GM18499 (cell line): Measurements from ENCODE around the gene MMP28.

Experiments
- ATAC-seq: cut with Tn5 transposase; IDR thresholded peaks from one replicate; pipeline ENCODE4 v1.9.1; 2021; ENCODE audit warnings: moderate number of reproducible peaks; ENCODE audit not compliant: insufficient read depth, unreplicated experiment

MMP28 gene

DNA sequence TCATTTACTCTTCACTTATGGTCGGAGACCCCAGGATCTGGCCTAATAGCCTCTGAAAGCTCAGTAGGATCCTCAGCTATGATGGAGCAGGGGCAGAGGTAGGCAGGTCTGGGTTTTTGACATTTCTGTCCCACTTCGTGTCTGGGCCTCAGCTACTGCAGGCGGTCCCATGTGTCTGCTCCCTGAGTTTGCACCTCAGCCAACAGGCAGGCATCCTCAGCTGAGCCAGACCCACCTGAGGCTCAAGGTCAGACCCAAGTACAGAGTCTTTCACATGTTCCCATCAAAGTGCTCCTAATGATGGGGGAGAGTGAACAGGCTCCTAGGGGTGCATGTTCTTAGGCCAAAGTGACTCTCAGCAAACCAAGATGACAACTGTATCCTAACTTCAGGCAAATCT is 66.9 kb downstream of the MMP28 start:
- ATAC-seq, result no peak

DNA sequence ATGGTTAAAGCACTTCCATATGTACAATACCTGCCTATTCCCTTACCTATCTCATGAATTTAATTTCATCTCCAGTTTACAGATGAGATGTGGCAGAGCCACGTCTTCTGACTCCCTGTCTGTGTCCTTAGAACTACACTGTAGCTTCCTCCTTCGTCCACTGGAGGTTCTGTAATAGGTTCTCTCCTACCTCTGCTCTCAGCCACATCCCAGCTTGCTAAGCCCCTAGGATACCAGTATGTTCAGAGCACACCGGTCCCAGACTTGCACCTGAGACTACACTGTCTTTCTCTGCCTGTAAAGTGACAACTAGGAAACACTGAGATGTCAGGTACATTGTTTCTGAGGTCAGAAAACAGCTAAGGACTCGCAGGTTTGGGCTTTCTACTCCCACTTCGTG is 67.8 kb downstream of the MMP28 start:
- no peak for ATAC-seq

DNA sequence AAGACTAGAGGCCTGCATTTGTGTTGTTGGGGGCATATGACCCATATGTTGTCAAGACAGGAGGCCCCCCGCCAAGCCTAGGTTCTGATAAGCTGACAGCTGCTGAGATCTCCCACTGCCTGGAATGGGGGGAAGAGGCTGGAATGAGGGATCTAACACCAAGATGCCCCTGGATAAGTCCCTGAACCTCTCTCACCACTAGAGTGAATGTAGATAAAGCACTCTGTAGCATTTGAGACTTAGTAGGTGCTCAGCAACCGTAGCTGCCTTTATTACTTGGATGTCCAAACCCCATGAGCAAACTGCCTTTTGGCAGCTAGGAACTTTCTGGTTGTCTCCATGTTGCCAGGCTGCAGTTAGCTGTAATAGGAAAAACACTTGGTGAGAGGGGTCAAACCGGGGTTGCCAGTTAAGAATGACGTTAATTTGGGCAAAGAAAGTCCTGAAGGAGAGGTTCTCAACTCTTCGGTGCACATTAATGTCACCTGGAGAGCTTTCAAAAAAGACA is 68.4 kb downstream of the MMP28 start:
- ATAC-seq, result no peak

DNA sequence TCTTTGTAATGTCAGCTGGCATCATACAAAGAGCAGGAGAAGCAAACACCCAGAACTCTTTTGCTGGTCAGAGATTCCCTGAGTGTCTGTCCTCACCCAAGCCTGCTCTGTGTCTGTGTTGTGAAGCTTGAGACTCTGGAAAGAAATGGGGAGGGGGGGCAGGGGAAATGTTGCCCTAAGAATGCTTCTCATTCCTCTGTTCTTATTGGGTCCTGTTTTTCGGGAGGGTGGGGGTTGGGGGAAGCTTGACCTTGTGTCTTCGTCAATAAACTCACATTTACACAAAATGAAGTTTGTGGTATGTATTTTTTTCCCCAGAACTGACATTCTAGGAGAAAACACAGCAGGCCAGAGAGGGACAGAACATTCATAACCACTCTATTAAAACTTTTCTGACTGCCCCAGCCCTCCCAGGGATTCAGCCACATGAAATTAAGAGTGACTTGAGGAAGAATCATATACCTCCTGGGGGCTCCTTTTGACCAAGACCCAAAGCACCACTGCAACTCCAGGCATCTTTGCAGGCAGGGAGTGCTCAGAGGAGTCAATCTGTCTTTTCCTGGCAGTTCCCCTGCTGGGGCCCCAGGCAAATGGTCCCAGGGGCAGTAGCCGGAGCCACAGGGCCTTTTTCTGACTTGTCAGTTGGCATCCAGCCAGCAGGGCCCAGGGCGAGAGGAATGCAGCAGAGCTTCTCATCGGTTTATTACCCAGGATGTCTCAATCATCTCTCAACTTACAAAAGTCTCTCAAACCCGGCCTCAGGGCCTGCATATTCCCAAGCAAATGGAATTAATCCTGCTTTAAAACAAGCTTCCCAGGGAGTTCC is 69.1 kb downstream of the MMP28 start:
- no peak for ATAC-seq

DNA sequence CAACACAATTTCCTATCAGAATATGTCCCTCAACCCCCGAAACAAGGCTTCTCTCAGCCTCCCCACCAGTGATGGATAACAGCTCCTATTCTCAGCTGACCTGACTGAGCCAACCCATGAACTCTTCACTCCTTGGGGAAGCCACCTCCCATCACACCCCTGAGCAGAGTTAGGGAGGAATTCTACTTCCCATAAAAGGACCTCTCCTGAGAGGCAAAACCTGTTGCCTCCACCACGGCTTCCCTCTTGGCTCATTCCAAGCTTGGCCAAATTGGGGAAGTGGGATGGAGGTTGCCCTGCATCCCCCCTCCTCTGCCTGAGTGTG is 69.7 kb downstream of the MMP28 start:
- ATAC-seq, result no peak

DNA sequence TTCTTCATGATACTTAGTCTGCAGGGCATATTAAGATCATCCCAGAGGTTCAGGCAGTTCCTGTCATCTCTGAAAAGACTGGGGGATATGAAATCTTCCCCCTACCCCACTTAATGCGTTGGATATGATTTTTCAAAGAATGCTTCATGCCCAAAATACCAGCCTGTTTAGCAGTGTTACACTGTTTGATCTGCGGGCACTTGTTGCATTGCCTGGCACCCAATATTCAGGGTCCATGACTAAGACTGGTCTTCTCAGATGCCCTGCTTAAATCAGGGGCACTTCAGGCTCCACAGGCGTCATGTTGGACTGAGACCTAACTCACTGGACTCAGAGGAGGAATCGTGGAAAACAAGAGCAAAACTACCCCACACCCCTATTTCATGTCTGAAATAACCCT is 70.4 kb downstream of the MMP28 start:
- ATAC-seq, result no peak

DNA sequence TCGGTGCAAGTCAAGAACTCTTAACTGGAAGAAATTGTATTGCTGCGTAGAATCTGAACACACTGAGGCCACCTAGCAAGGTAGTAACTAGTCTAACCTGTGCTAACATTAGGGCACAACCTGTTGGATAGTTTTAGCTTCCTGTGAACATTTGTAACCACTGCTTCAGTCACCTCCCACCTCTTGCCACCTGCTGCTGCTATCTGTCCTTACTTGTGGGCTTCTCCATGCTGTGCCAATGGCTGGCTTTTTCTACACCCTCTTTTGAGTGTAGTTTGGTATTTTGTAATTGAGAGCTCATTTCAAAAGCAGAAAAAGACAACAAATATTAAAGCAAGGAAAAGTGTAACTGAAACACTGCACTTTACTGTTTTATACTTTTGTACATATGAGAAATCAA is 71.7 kb downstream of the MMP28 start:
- ATAC-seq, result no peak

DNA sequence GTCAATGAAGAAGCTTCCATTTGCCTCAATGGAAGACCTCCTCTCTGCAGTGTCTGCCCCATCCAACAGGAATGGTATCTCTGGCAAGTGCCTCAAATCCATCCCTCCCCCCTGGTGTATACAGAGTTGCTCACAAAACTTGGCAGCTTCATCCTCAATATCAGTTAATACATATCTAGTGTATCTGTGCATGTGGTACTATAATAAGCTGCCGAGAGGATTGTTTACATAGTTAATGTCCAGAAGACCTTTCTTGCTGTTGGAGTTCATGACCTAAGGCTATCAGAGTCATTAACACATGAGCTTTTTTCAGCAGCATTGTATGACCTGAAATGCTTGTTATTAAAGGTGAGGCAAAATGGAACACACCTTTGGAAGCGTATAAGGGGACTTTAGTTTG is 78.0 kb downstream of the MMP28 start:
- no peak for ATAC-seq

DNA sequence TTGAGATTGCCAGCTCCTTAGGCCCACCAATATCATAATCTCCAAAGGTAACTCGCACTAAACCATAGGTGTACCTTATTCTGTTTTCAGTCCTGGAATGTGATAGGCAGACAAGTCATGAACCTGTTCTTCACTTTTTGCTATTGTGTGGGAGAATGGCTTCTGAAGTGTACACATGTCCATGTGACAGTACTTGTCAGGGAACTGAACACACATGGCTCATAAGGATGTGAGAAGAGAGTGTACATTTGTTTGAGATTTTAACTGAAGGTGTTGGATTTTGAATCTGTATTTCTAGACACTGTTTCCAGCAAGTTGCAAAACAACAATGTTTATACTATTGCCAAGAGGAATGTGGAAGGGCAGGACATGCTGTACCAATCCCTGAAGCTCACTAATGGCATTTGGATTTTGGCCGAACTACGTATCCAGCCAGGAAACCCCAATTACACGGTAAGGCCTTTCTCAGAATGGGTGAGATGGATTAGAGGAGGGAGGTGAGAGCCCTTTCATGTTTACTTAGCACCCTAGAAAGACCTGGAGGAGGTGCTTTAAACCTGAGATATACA is 78.5 kb downstream of the MMP28 start:
- no peak for ATAC-seq

DNA sequence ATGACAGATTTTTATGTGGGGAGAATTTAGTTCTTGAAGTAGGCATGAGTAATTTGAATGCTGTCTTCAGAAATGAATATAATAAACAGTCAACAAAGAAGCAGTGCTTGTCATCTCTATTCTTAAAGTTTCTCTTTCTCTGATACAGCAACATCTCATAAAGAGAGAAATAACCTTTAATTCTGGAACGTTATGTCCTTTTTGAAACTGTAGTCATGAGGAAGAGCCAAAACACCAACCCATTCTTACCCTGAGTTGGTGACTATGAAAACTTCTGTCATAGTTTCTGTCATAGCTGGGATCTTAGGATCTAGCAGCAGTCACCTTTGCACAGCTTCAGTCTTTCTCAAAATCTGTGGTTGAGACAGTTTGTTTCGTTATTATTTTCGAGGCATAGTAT is 79.3 kb downstream of the MMP28 start:
- no peak for ATAC-seq
